Activated CD8-positive, alpha-beta memory T cell treated with anti-CD3 and anti-CD28 coated beads for 1 hour (primary cell): ENCODE results near the gene NUP214.
"Not testable (repeated sequence)": the region's sequence is repeated elsewhere in the genome, so short reads cannot be mapped to it uniquely, and the experiment has no call there.

Source experiments
- DNase-seq, 2 donors: peaks; one replicate each; pipeline ENCODE4 v3.0.0-alpha.2; 2020; ENCODE audit warnings: low read depth in 1 of 2; ENCODE audit errors: extremely low read depth in 1 of 2

Gene NUP214

DNA sequence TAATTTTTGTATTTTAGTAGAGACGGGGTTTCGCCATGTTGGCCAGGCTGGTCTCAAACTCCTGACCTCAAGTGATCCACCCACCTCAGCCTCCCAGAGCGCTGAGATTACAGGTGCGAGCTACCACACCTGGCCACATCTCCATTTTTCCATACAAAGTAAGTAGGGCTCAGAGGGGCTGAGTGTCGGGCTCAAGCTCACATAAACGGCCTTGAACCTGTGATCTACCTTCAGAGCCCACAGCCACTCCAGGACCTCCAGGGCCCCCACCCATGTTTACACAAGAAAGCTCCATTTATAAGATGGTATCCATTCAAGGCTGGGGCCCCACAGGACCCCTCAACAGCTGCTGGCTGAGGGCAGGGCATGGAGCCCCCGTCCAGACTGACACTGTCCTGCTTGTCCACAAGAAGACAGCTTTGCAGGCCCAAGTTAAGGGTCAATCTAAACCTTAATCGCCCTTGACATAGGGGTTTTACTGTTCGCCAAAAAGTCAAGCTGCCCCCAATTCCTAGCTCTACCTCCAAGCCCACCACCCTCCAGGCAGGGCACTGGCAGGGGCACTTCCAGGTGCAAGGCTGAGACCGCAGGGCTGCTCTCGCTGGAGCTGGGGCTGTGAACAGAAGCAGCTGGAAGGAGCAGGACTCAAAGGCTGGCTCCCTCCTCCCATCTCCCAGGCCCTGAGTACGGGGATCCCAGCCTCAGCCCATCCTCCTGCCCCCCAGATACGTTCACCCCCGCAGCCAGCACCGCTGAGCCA is 132.1 kb downstream of the NUP214 start:
- DNase-seq, result no peak

DNA sequence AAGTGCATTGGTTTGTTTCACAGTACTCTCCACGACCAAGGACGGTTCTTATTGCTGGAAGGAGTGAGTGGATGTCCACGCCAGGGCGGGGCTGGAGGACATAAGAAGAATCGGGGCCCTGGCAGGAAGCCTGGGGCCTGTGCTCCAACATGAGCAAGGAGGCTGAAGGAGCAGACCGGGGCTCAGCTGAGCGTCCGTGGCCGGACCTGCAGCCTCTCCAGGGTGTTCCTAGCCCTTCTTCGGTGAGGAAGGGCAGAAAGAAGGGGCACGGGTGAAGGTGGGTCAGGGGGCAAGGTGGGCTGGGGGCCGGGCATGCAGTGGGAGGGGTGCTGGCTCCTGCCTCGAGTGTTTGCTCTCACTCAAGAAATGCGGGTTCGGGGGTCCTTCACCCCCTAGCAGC is 132.8 kb downstream of the NUP214 start:
- DNase-seq, result no peak

DNA sequence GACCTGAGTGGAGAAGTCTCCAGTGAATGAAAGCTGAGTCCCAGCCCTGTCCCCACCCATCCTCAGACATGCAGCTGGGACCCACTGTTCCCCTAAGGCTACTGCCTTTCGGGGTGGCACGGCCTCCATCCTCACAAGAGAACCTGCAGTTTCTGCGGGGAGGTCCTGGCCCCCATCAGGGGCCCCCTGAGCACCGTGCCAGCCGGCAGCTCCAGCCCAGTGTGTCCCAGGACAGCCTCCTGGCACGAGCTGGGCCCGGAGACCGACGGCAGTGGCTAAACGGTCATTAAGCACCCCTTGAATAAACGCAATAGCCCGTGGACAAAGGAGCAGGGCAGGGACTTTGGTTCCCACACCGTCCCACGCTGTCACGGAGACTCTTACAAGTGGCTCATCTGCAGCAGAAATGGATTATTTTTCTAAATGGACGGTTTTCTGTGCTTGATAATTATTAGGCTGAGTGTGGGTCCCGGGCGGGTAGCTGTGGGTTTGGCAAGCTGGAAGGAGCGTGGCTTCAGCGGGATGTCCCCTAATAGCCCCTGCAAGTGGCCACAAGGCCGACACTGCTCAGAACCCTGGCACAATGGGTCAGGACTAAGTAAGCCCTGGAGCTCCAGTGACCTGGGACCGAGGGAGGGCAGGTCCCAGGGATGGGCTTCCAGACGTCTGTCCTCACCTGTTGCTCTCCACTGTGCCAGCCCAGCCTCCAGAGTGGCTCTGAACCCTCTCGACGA is 133.5 kb downstream of the NUP214 start:
- DNase-seq, result no peak

DNA sequence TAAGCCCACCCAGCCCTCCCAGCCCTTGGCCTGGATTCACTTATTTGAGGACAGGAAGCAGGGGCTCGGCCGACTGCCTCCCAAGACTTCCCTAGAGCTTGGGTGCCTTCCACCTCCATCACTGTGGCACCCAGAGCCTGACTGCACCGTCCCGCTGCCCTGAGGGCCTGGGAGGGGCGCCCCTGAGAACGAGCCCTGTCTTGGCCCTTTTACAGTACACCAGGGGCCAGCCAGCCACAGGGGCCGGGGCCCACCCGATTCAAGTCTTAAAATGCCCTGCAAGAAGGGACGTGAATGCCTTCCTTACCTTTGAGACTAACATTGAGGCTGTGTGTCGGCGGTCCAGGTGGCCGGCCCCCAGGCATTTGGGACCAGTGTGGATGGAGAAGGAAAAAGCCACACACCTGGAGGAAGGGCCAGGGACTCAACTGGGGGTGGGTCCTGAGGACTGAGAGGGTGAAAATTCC is 134.1 kb downstream of the NUP214 start:
- no peak for DNase-seq

DNA sequence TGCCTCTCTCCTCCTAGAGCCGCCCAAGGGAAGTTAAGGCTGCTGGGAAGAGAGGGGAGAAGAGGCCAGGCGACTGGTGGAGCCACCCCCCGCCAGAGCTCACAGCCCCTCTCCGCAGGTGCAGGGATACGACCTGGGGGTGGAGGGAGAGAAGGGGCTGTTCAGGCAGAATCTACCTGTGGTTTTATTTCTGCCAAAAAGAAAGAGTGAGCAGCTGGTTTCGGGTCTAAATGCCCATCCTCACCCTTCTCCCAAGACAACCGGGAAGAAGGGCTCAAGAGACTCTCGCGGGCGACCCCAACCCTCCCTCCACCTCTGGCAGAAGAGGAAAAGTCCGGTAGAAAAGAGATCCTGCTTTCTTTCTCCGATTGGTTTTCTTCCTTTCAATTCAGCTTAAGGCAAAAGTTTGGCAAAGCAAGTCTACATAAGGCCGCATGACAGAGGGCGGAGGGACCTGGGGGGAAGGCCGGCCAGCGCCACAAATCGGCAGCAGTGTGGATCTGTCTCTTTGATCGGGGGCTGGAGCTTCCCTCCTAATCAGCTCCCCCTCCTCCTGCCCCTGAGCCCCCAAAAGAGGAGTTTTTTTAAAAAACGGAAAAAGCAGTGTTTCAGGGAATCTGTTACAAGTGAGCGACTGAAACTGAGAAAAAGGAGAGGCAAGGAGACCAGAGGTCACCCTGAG is 134.7 kb downstream of the NUP214 start:
- DNase-seq, result no peak

DNA sequence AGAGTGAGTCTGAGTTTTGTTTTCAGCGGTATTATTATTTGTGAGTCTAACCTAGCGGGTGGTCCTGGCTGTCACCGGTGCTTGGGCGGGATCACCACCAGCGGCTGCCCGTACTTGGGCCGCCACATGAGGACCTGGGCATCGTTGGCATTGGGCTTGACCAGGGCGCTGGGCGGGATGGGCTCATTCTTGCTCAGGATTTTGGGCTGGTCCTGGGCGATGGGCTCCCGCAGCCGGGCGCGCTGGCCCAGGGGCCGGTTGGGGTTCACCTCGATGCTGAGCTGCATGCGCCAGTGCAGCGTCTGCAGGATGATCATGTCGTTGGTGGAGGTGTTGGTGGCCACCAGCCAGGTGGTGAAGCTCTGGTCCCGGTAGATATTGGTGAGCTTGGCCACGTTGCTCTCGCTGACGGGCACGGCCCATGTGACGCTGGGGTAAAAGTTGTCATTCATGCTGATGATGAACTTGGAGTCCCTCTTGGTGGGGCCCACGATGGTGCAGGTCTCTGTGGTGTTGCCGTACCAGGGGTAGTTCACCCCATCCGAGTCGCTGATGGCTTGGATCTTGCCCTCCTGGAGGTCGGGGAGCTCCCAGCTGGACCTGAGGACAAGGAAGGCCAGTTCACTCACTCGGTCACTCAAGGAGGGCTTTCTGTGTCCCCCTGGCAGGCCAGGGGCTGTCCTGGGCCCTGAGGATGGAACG is 135.5 kb downstream of the NUP214 start:
- no peak for DNase-seq

DNA sequence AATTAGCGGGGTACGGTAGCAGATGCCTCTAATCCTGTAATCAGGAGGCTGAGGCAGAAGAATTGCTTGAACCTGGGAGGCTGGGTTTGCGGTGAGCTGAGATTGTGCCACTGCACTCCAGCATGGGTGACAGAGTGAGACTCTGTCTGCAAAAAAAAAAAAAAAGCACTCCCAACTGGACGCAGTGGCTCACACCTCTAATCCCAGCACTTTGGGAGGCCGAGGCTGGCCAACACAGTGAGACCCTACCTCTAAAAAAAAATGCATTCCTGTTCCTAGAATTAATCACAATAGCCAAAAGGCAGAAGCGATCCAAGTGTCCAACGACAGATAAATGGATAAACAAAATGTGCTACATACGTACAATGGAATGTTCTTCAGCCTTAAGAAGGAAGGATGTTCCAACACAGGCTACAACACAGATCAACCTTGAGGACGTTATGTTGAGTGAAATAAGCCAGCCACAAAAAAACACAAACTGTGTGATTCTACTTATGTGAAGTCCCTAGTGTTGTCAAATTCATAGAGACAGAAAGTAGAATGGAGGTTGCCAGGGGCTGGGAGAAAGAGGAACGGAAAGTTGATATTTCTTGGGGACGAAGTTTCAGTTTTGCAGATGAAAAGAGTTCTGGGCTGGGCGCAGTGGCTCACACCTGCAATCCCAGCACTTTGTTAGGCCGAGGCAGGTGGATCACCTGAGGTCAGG is 137.1 kb downstream of the NUP214 start:
- DNase-seq, result no peak

DNA sequence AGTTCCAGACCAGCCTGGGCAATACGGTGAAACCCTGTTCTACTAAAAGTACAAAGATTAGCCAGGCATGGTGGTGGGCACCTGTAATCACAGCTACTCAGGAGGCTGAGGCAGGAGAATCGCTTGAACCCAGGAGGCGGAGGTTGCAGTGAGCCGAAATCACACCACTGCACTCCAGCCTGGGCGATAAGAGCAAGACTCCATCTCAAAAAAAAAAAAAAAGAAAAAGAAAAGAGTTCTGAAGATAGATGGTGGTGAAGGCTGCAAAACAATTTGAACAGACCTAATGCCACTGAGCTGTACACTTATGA is 137.6 kb downstream of the NUP214 start:
- DNase-seq, result not testable (repeated sequence)

DNA sequence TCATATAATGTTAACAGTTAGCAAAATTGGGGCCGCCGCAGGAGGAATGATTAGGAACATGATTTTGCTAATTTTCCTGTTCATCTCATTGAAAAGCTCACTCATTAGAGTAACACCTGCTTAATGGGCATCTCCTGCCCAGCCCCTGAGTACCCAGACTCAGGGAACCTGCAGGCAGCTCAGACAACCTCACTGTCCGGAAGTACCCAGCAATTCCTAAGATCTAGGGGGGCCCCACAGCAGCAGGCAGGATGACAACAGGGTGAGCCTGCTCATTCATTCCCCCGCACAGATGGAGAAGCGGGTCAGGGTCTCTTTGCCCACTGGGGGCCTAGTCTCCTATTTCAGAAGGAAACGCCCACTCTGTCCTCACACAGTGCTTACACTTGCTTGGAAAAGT is 138.3 kb downstream of the NUP214 start:
- DNase-seq, result no peak

DNA sequence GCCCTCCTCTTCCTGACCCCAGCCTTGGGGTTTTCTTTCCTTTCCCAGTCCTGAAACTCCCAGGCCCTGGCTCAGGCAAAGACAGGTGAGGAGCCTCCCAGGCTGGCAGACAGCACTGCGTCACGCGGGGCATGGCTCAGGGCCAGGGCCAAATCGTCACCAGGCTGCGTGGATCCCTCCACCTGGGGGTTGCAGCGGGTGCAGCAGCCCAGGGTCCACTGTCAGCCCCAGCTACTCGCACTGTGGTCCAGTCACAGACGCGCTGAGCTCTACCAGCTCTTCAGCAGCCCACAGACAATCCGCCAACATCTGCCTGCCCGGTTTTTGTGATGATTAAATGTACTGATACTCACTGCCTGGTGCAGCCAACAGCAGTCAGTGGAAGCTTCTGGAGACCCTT is 138.8 kb downstream of the NUP214 start:
- DNase-seq, result no peak

DNA sequence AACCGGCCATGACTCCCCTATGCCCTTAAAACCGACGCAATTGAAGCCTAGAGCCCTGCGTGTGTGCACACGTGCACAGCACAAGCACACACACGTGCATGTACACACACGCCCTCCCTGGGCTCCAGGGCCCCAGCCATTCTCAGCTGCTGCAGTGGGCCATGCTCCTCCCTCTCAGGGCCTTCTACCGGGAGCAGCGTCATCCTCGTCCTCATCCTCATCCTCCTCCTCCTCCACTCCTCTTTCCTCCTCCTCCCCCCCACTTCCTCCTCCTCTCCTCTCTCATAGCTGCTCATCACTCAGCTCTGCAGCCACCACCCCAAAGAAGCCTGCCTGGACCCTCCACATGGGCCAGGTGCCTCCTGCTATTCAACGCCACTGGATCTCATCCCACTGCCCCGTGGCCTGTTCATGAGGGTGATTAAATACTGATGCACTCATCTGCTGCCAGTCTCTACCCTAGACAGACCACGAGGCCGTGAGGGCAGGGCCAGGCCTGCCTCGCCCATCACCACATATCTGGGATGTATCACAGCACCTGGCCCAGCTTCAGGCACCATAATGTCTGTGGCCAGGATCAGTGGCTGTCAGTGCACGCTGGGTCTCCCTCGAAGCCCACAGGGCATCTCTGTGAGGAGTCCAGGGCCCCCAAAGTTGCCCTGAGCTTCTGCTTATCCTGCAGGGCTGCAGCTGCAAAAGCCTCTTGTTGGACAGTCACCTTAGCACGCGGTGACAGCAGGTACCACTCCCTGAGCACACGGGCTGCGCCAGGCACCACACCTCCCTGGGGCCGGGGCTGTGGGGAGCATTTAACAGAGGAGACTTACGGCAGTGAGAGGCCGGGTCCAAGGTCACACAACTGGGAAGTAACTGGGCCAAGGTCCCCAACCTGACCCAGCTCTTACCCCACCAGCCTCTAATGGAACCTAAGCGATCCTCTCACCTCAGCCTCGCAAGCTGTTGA is 141.2 kb downstream of the NUP214 start:
- DNase-seq, result no peak

DNA sequence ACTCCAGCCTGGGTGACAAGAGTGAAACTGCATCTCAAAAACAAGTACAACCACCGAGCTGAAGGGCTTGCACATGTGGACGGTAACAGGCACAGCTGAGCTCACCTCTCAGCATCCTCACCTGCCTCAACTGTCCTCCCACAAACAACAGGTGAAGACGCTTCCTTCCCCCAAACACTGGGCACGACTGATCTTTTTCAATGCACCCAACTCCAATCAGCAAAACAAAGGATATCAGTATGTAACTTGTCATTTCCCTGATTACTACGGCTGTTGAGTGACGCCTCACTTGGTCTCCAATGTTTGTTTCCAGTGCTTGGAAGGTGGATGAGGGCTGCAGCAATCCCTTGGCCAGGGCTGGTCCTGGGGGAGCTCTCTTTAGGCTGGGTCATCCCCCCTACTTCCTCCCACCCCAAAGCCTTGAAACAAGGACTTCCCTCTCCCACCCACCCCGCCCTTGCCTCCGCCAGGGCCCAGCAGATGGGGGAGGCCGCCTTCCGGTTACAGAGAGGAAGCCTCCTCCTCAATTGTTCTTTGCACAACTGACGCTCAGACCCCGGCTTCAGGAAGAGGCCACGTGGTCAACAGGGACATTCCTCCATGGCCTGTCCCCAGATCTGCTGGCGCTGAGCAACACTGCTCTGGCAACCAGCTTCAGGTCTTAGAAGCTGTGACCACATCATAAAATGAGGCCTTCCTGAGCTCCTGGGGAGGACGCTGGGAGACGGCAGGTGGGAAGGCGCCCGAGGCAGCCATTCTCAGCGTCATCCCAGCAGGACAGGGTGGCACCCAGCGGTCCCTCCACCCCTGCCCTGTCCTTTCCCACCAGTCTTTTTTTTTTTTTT is 145.0 kb downstream of the NUP214 start:
- no peak for DNase-seq

DNA sequence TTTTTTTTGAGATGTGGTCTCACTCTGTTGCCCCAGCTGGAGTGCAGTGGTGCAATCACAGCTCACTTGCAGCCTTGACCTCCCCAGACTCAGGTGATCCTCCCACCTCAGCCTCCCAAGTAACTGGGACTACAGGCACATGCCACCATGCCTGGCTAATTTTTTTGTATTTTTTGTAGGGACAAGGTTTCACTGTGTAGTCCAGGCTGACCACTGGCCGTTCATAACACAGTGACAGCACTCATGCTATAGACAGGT is 145.6 kb downstream of the NUP214 start:
- not testable (repeated sequence) for DNase-seq

DNA sequence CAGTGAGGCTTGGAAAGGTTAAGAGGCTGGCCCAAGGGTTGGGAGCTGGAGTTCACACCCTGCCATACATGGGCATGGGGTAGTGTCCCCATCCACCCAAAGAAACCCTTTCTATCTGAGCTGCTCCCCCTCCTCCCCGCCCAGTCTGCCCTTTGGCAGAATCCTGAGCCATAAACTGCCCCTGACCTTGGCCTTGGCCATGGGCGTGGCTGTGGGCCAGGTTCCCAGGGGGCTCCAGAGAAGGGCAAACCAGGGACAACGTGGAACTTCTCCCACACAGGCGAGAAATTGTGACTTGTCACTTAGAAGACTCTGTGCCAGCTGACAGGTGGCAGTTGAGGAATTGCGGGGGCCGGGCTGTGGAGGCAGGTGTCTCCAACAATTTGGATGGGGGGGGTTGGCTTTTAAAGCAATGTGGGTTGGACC is 146.1 kb downstream of the NUP214 start:
- no peak for DNase-seq

DNA sequence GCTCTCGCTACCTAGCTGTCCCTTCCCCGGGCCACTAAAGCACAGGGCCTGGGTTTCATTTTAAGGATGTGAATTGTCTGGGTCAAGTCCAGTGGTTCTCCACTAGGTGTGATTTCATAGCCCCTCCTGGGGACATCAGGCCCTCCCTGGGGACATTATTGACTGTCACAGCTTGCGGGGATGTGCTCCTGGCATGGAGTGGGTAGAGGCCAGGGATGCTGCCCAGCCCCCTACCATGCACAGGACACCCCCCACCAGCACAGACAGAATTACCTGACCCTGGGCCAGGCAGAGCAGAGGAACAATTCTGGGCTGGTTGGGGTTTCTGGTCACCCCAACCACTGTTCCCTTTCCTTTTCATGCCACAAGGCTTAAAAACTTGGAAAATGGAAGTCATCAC is 146.8 kb downstream of the NUP214 start:
- DNase-seq, result no peak

DNA sequence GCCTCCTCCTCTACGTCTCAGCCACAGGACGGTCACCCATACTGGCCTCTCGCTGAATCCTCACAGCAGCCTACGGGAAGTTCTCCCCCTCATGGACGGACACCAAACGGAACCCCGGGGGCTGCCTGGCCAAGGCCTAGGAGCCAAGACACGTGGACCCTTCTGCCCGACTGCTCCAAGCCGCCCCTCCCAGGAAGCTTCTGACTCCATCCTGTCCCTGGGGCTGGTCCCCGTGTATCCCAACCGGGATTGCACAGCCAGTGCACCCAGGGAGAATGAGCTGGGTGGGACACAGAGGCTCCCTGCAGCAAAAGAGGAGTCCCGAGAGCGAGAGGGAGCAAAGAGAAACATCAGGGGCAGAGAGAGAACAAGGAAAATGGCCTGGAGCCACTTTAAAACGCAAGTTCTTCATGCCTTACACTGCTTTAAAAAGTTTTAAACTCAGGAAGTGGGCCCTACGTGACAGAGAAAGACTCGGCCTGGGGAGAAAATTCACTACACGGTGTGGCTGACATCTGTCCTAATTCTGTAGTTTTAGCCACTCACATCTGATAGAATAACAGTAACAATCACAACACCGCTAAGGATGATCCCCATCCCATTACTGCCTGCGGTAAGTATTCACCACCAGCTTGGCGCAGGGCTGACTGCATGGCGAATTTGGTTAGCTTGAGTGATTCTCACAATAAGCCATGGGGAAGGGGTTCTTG is 147.9 kb downstream of the NUP214 start:
- DNase-seq, result no peak

DNA sequence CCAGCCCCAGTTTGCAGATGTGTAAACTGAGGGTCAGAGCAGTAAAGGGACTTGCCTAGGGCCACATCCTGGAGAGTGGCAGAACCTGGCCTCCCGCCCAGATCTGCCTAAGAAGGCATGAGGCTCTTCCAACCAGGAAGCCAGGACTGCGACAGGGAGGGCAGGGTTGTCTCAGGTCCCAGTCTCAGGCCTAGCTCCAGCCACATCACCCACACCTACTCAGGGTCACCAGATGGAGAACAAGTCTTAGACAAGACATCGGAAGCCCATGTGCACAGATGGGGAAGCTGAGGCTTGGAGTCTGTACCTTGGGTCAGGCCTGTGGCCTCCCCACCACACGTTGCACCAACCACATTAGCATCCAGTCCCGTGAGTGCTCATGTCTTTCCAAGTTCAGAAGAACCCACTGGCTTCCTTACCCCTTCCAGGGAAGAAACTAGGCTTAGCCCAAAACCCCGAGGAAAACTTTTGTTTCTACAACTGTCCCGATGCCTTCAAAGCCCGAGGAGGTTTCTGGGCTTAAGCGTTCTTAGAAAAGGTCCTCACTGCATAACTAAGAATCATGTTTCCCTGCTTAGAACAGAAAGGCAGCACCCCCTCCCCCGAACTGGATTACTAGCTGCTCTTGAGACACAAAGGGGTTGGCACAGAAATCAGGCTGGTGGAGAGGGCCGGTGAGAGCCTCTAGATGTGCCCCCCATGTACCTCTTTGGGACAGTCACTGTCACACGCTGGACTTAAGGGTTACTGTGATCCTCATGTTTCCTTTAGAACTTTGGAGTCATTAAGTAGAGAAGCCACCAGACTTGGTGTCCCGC is 148.7 kb downstream of the NUP214 start:
- DNase-seq, result no peak
